K562 (cell line): Measurements from ENCODE around the gene MOXD1.

Experiments
- BRCA1 ChIP-seq, 2 experiments: fragments of 450-650 bp in 1 of 2; sonication (generic) in 1 of 2; formaldehyde crosslinking in 1 of 2; IDR thresholded peaks; 2 replicates each; pipeline versions ENCODE4 v1.5.0 to v1.6.1; 2017 to 2020; ENCODE audit warnings: mild to moderate bottlenecking in 1 of 2, missing genetic modification reagents in 1 of 2
- HDAC6 ChIP-seq: IDR thresholded peaks from 2 replicates; pipeline ENCODE4 v1.6.1; 2012; ENCODE audit warnings: low read depth, mild to moderate bottlenecking, control low read depth, inconsistent platforms, low read length, moderate library complexity
- POLR2A ChIP-seq: fragments of 450-650 bp; conservative IDR thresholded peaks from 2 replicates; pipeline ENCODE4 v1.6.1; 2016
- SAFB2 ChIP-seq: fragments of 200-400 bp; formaldehyde crosslinking; IDR thresholded peaks from 2 replicates; pipeline ENCODE4 v1.6.1; 2018; ENCODE audit warnings: borderline replicate concordance, low read length, low read depth, moderate library complexity; ENCODE audit not compliant: severe bottlenecking
- TAF1 ChIP-seq: IDR thresholded peaks from 2 replicates; pipeline ENCODE4 v1.6.1; 2011; ENCODE audit warnings: mild to moderate bottlenecking, low read length, moderate library complexity; ENCODE audit not compliant: insufficient read depth, control insufficient read depth, severe bottlenecking; ENCODE audit errors: extremely low read depth
- ZFP36 ChIP-seq: fragments of 150-350 bp; IDR thresholded peaks from 2 replicates; pipeline ENCODE4 v1.6.1; 2018; ENCODE audit warnings: low read length, low read depth; ENCODE audit not compliant: partially characterized antibody
- TF ChIP-seq, protein P1 (sequence below), 3 experiments: IDR thresholded peaks in 2 of 3; conservative IDR thresholded peaks in 1 of 3; 2 replicates each; pipeline ENCODE4 v1.5.1; 2011 to 2012; ENCODE audit warnings: low read length in 3 of 3, mild to moderate bottlenecking in 3 of 3, control low read depth in 2 of 3, improper control_type of control experiment in 1 of 3, inconsistent platforms in 1 of 3, low read depth in 1 of 3, mixed read lengths in 1 of 3, moderate library complexity in 1 of 3; ENCODE audit not compliant: insufficient read depth in 2 of 3
- TF ChIP-seq, protein P2 (sequence below): sonication (generic); formaldehyde crosslinking; IDR thresholded peaks from 2 replicates; pipeline ENCODE4 v1.8.0; 2022; ENCODE audit warnings: missing genetic modification reagents, mild to moderate bottlenecking, borderline replicate concordance
- TF ChIP-seq, protein P3 (sequence below), 2 experiments: fragments of 450-650 bp; conservative IDR thresholded peaks; 2 replicates each; pipeline ENCODE4 v1.6.1; 2017; ENCODE audit warnings: mild to moderate bottlenecking in 2 of 2, moderate library complexity in 2 of 2

DNA sequence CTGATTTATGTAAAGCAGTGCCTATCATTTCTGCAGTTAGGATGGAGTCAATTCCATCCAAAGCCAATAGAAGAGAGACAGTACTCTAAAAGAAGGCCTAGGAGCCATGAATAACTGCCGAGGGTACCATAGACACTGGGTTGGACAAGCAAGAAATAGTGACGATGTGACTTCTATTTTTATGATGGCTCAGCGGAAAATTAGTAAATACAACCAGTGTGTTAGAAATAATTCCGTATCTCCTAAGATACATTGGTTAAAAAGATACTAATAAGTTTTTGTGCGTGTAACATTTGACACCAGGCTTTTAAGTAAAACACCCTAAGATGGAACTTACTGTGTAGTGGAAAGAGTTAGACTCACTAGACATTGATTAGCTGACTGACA, 45.6 kb upstream of the MOXD1 start:
- TF ChIP-seq SAFB2: no peak
- TF ChIP-seq TAF1: no peak
- TF ChIP-seq, protein P1, sequence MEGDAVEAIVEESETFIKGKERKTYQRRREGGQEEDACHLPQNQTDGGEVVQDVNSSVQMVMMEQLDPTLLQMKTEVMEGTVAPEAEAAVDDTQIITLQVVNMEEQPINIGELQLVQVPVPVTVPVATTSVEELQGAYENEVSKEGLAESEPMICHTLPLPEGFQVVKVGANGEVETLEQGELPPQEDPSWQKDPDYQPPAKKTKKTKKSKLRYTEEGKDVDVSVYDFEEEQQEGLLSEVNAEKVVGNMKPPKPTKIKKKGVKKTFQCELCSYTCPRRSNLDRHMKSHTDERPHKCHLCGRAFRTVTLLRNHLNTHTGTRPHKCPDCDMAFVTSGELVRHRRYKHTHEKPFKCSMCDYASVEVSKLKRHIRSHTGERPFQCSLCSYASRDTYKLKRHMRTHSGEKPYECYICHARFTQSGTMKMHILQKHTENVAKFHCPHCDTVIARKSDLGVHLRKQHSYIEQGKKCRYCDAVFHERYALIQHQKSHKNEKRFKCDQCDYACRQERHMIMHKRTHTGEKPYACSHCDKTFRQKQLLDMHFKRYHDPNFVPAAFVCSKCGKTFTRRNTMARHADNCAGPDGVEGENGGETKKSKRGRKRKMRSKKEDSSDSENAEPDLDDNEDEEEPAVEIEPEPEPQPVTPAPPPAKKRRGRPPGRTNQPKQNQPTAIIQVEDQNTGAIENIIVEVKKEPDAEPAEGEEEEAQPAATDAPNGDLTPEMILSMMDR (IDR thresholded peaks at IDR 0.05 in 2 of 3, conservative IDR thresholded peaks at IDR 0.05 in 1 of 3; ENCODE audit: insufficient read depth in 2 of 3, low read depth in 1 of 3, low read length in 3 of 3): no peak
- TF ChIP-seq, protein P2, sequence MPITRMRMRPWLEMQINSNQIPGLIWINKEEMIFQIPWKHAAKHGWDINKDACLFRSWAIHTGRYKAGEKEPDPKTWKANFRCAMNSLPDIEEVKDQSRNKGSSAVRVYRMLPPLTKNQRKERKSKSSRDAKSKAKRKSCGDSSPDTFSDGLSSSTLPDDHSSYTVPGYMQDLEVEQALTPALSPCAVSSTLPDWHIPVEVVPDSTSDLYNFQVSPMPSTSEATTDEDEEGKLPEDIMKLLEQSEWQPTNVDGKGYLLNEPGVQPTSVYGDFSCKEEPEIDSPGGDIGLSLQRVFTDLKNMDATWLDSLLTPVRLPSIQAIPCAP (CRISPR knock-in tag): no peak
- no peak for TF ChIP-seq POLR2A
- TF ChIP-seq, protein P3, sequence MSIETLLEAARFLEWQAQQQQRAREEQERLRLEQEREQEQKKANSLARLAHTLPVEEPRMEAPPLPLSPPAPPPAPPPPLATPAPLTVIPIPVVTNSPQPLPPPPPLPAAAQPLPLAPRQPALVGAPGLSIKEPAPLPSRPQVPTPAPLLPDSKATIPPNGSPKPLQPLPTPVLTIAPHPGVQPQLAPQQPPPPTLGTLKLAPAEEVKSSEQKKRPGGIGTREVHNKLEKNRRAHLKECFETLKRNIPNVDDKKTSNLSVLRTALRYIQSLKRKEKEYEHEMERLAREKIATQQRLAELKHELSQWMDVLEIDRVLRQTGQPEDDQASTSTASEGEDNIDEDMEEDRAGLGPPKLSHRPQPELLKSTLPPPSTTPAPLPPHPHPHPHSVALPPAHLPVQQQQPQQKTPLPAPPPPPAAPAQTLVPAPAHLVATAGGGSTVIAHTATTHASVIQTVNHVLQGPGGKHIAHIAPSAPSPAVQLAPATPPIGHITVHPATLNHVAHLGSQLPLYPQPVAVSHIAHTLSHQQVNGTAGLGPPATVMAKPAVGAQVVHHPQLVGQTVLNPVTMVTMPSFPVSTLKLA (conservative IDR thresholded peaks at IDR 0.05): no peak
- TF ChIP-seq HDAC6: no peak
- no peak for TF ChIP-seq ZFP36
- TF ChIP-seq BRCA1 (IDR thresholded peaks at IDR 0.05): no peak
- TF ChIP-seq BRCA1 (CRISPR knock-in tag; IDR thresholded peaks at IDR 0.05): no peak
